Sigmoid colon (tissue), 7 donors: ENCODE measurements around the gene DPF3. TPM values are rescaled to one million over a fixed set of nuclear protein-coding genes. Genes with fewer than 3 reads are reported as not detected.

Source experiments
- DNase-seq: peaks from one replicate; pipeline ENCODE4 v3.0.0-alpha.2; 2019
- H3K27ac ChIP-seq, 4 donors: fragments of 200-600 bp; sonication (generic); one replicate each; pipeline ENCODE4 v1.5.1; 2016 to 2019; ENCODE audit warnings: mild to moderate bottlenecking in 1 of 4
- H3K27me3 ChIP-seq, 3 donors: fragments of 200-600 bp; sonication (generic); one replicate each; pipeline ENCODE4 v1.5.1; 2019; ENCODE audit warnings: mild to moderate bottlenecking in 1 of 3
- H3K36me3 ChIP-seq, 4 donors: fragments of 200-600 bp; sonication (generic); one replicate each; pipeline ENCODE4 v1.5.1; 2016 to 2019
- H3K4me1 ChIP-seq, 4 donors: fragments of 200-600 bp; sonication (generic); one replicate each; pipeline ENCODE4 v1.5.1; 2017 to 2019
- H3K4me3 ChIP-seq, 4 donors: fragments of 200-600 bp; sonication (generic); one replicate each; pipeline ENCODE4 v1.5.1; 2017 to 2019; ENCODE audit warnings: mild to moderate bottlenecking in 2 of 4, moderate library complexity in 1 of 4
- H3K9me3 ChIP-seq, 4 donors: fragments of 200-600 bp in 3 of 4; sonication (generic) in 3 of 4; one replicate each; pipeline versions ENCODE4 v1.5.1 to v1.6.1; 2013 to 2019
- EP300 ChIP-seq, 4 donors: sonication (generic); formaldehyde crosslinking; IDR thresholded peaks; one replicate each; pipeline ENCODE4 v1.6.1; 2017; ENCODE audit warnings: antibody characterized with exemption in 4 of 4
- POLR2A ChIP-seq, 2 donors: fragments of 450-650 bp; IDR thresholded peaks; one replicate each; pipeline ENCODE4 v1.6.1; 2016; ENCODE audit warnings: antibody characterized with exemption in 2 of 2, mild to moderate bottlenecking in 2 of 2, moderate library complexity in 2 of 2
- POLR2AphosphoS5 ChIP-seq, 4 donors: sonication (generic); formaldehyde crosslinking; IDR thresholded peaks; one replicate each; pipeline ENCODE4 v1.6.1; 2017; ENCODE audit warnings: antibody characterized with exemption in 4 of 4
- WGBS, 2 donors: extraction: QIAGEN DNeasy Blood & Tissue Kit; methylation state at CpG; one replicate each; pipeline ENCODE4 v1.1.7; 2013; 5-methylcytosine and 5-hydroxymethylcytosine counted together
- intact Hi-C: fragments of 100-400 bp; cut with DNase I; formaldehyde crosslinking; loops from one replicate; pipeline ENCODE4 v1.15.1; 2023
- polyA plus RNA-seq, 3 donors: library from polyadenylated mRNA; stranded (reverse); fragments of 200-250 nt; gene quantifications; one replicate each; pipeline ENCODE4 v1.2.3, GENCODE V29; 2013
- total RNA-seq, 4 donors: library from RNA; depleted of rRNA; stranded (reverse); fragments of >200 nt; gene quantifications; one replicate each; pipeline ENCODE4 v1.1.0, GENCODE V29; 2016
- TF ChIP-seq, protein P1 (sequence below), 4 experiments: fragments of 450-650 bp in 3 of 4; fragments of 200-600 bp in 1 of 4; IDR thresholded peaks; one replicate each; pipeline ENCODE4 v1.5.1; 2016 to 2019; ENCODE audit warnings: antibody characterized with exemption in 4 of 4, mild to moderate bottlenecking in 3 of 4, moderate library complexity in 2 of 4
- donor health status: healthy with polysubstance abuse.
- donor health status: Bipolar disorder and iron deficiency.
- donor health status: healthy.

The DPF3 gene
- total and polyA plus RNA-seq, 7 donors = 0.28 to 4.5 (median 2.3) TPM

DNA sequence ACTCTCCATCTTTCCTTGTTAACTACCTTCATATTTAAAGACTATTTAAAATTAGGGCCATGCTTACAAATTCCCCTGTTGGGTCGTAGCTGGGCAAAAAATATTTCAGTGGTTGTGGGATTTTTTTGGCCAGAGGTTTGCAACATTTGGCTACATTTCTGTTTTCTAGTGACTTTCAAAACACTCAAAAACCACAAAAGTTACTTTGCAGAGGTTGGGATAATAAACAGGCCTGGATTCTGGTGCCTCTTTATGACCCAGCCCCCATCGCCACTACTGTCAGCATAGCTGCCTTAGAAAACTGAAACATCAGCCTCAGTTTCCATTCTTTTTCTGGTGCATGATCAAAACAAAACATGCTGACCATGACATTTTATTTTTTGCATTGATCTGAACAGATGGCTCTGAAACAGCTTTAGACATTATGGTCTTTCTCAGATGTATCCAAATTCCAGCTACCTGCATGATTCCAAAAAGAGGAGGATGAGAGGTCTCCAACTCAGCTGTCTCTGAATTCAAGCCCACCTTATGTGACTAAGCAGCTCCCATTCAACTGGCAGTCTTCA is 5.2 kb downstream of the DPF3 start:
- TF ChIP-seq, protein P1, sequence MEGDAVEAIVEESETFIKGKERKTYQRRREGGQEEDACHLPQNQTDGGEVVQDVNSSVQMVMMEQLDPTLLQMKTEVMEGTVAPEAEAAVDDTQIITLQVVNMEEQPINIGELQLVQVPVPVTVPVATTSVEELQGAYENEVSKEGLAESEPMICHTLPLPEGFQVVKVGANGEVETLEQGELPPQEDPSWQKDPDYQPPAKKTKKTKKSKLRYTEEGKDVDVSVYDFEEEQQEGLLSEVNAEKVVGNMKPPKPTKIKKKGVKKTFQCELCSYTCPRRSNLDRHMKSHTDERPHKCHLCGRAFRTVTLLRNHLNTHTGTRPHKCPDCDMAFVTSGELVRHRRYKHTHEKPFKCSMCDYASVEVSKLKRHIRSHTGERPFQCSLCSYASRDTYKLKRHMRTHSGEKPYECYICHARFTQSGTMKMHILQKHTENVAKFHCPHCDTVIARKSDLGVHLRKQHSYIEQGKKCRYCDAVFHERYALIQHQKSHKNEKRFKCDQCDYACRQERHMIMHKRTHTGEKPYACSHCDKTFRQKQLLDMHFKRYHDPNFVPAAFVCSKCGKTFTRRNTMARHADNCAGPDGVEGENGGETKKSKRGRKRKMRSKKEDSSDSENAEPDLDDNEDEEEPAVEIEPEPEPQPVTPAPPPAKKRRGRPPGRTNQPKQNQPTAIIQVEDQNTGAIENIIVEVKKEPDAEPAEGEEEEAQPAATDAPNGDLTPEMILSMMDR (IDR thresholded peaks at IDR 0.05) = no peak
- TF ChIP-seq POLR2AphosphoS5 (IDR thresholded peaks at IDR 0.05) (no peak), EP300 (IDR thresholded peaks at IDR 0.05) (no peak), POLR2A (IDR thresholded peaks at IDR 0.05) (no peak)
- Histone ChIP-seq H3K4me1 (peaks cover 0 to 19% (median 14%) of the 10 kb centered on the region in 4 donors), H3K27ac (no peak overlapping the region), H3K27me3 (peaks cover 7 to 46% (median 11%) of the 10 kb centered on the region in 3 donors), H3K9me3 (no peaks in the 10 kb centered on the region), H3K36me3 (no peaks in the 10 kb centered on the region), H3K4me3 (no peak overlapping the region)
- WGBS, 2 donors = 72 to 81% methylated on average over 2 of the region's 2 CpGs
- intact Hi-C loops = no loop called here
- no peak for DNase-seq

DNA sequence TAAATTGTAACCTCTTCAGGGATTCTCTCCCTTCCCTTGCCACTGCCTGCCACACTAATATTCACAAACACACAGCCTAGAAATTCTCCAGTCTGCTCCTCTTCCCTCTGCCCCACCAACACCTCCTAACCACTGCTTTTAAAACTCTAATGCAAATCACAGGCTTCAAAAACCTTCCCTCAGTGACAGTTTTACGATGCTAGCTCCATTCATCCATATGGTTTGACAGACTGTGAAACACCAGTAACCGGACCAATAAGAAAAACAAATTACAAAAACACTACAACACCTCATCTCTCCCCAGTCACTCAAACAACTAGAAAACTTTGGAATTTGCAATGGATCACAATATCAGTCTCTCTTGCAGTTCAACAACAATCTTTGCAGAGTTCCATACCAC is 5.7 kb downstream of the DPF3 start:
- intact Hi-C loops = no loop called here
- TF ChIP-seq POLR2AphosphoS5 (IDR thresholded peaks at IDR 0.05) (no peak), EP300 (IDR thresholded peaks at IDR 0.05) (no peak), POLR2A (IDR thresholded peaks at IDR 0.05) (no peak)
- TF ChIP-seq, protein P1 (IDR thresholded peaks at IDR 0.05) = no peak
- Histone ChIP-seq H3K27ac (no peak overlapping the region), H3K4me3 (no peak overlapping the region), H3K9me3 (no peaks in the 10 kb centered on the region), H3K36me3 (no peaks in the 10 kb centered on the region), H3K4me1 (peaks cover 0 to 17% (median 14%) of the 10 kb centered on the region in 4 donors), H3K27me3 (peaks cover 7 to 46% (median 11%) of the 10 kb centered on the region in 3 donors)
- WGBS, 2 donors = 85 to 88% methylated on average over 2 of the region's 2 CpGs
- DNase-seq = no peak

DNA sequence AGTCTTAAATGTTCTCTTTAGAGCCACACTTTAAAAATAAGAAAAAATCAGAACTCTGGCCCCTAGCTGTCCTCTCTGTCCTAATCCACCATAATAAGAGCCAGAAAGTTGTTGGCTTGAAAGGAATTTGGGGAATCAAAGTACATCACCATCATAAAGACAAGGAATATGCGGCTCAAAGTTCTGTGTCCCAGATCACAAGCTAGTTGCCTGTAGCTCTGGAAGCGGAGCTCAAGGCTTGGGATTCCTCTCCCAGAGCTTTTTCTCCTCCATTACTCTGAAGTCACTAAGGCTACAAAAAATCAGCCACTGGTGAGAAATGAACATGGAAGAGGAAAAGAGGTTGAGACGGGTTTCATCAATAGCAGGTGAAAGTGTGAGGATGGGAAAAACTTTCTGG is 6.4 kb downstream of the DPF3 start:
- intact Hi-C loops = no loop called here
- H3K4me3 ChIP-seq = no peak overlapping the region
- DNase-seq = no peak
- TF ChIP-seq EP300 (IDR thresholded peaks at IDR 0.05) = no peak
- TF ChIP-seq, protein P1 (IDR thresholded peaks at IDR 0.05) = no peak
- H3K27me3 ChIP-seq = peaks cover 7 to 40% (median 11%) of the 10 kb centered on the region in 3 donors
- no peaks in the 10 kb centered on the region for H3K9me3 ChIP-seq
- H3K4me1 ChIP-seq = peaks cover 0 to 12% (median 10%) of the 10 kb centered on the region in 4 donors
- 96% methylated on average over 3 of the region's 3 CpGs for WGBS, 2 donors
- H3K36me3 ChIP-seq = no peaks in the 10 kb centered on the region
- H3K27ac ChIP-seq = no peak overlapping the region

DNA sequence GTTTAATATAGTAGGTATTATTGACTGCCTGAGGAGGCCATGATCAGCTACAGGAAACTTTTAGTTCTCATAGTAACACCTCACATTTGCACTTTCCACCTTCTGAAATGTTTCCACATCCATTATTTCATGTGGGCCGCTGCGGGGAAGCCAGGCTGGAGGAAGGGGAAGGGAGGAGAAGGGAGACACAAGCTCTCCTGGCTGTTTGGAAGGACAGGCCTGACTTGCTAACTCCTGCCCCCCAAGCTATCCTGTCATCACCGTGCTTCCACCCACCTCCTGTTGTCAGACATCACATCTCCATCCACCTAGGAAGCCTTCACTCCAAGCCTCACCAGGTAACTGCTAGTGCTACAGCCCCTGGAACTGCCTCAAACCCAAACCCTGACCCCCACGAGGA is 9.5 kb downstream of the DPF3 start:
- Histone ChIP-seq H3K4me3 (no peak overlapping the region), H3K36me3 (no peaks in the 10 kb centered on the region), H3K27me3 (peaks cover 0 to 9% (median 0%) of the 10 kb centered on the region in 3 donors), H3K9me3 (no peaks in the 10 kb centered on the region), H3K4me1 (no peaks in the 10 kb centered on the region), H3K27ac (no peak overlapping the region)
- TF ChIP-seq POLR2A (IDR thresholded peaks at IDR 0.05) (no peak), EP300 (IDR thresholded peaks at IDR 0.05) (no peak), POLR2AphosphoS5 (IDR thresholded peaks at IDR 0.05) (no peak)
- TF ChIP-seq, protein P1 (IDR thresholded peaks at IDR 0.05) = no peak
- 90 to 97% methylated on average over 4 of the region's 4 CpGs for WGBS, 2 donors
- no peak for DNase-seq
- intact Hi-C loops = no loop called here

DNA sequence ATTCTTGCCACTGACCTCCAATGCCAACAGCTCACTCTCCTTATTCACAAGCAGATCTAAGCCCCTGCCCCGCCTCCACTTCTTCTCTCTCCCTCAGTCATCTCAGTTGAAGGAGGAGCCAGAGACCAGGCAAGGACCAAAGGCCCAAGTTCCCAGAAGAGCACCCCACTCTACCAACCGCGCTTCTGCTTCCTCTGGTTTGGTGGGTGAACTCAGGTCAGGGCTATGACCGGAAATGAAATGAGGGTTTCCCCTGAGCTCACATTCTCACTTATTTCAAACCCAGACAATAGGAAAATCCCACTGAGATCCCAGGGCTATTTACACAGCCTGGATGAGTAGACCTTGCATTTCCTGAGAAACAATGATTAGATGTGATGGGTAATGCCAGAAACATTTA is 9.9 kb downstream of the DPF3 start:
- TF ChIP-seq EP300 (IDR thresholded peaks at IDR 0.05) (no peak), POLR2A (IDR thresholded peaks at IDR 0.05) (no peak), POLR2AphosphoS5 (IDR thresholded peaks at IDR 0.05) (no peak)
- TF ChIP-seq, protein P1 (IDR thresholded peaks at IDR 0.05) = no peak
- no peak overlapping the region for H3K4me3 ChIP-seq
- intact Hi-C loops = no loop called here
- DNase-seq = no peak
- H3K4me1 ChIP-seq = no peaks in the 10 kb centered on the region
- no peaks in the 10 kb centered on the region for H3K9me3 ChIP-seq
- peaks cover 0 to 4% (median 0%) of the 10 kb centered on the region in 3 donors for H3K27me3 ChIP-seq
- no peaks in the 10 kb centered on the region for H3K36me3 ChIP-seq
- no peak overlapping the region for H3K27ac ChIP-seq
- 67 to 87% methylated on average over 4 of the region's 4 CpGs for WGBS, 2 donors
